HEK293T (cell line): Measurements from ENCODE around the gene CDC42BPG.

Source experiments
- ARNT ChIP-seq: fragments of 450-650 bp; IDR thresholded peaks from 2 replicates; pipeline ENCODE4 v1.6.1; 2017; ENCODE audit warnings: mild to moderate bottlenecking
- BHLHE40 ChIP-seq: fragments of 450-650 bp; IDR thresholded peaks from 2 replicates; pipeline ENCODE4 v1.6.1; 2016; ENCODE audit warnings: mild to moderate bottlenecking, moderate library complexity, borderline replicate concordance
- CTBP1 ChIP-seq: fragments of 450-650 bp; IDR thresholded peaks from 2 replicates; pipeline ENCODE4 v1.6.1; 2016; ENCODE audit warnings: borderline replicate concordance
- FOXA1 ChIP-seq: fragments of 450-650 bp; IDR thresholded peaks from 2 replicates; pipeline ENCODE4 v1.6.1; 2016; ENCODE audit warnings: mild to moderate bottlenecking
- FOXK2 ChIP-seq: fragments of 450-650 bp; IDR thresholded peaks from 2 replicates; pipeline ENCODE4 v1.6.1; 2016; ENCODE audit warnings: mild to moderate bottlenecking
- FOXM1 ChIP-seq: fragments of 450-650 bp; IDR thresholded peaks from 2 replicates; pipeline ENCODE4 v1.6.1; 2017; ENCODE audit warnings: mild to moderate bottlenecking, borderline replicate concordance
- HDGF ChIP-seq: fragments of 450-650 bp; IDR thresholded peaks from 2 replicates; pipeline ENCODE4 v1.6.1; 2017; ENCODE audit warnings: antibody characterized with exemption, borderline replicate concordance
- L3MBTL2 ChIP-seq: fragments of 450-650 bp; conservative IDR thresholded peaks from 2 replicates; pipeline ENCODE4 v1.6.1; 2016; ENCODE audit warnings: mild to moderate bottlenecking
- LEF1 ChIP-seq: fragments of 450-650 bp; IDR thresholded peaks from 2 replicates; pipeline ENCODE4 v1.6.1; 2017; ENCODE audit warnings: mild to moderate bottlenecking, borderline replicate concordance
- PKNOX1 ChIP-seq: fragments of 450-650 bp; IDR thresholded peaks from 2 replicates; pipeline ENCODE4 v1.6.1; 2016
- SP1 ChIP-seq: fragments of 450-650 bp; IDR thresholded peaks from 2 replicates; pipeline ENCODE4 v1.6.1; 2017
- SUZ12 ChIP-seq: fragments of 450-650 bp; IDR thresholded peaks from 2 replicates; pipeline ENCODE4 v1.6.1; 2016; ENCODE audit warnings: mild to moderate bottlenecking
- TARDBP ChIP-seq: fragments of 450-650 bp; IDR thresholded peaks from 2 replicates; pipeline ENCODE4 v1.6.1; 2016
- ZNF384 ChIP-seq: fragments of 450-650 bp; IDR thresholded peaks from 2 replicates; pipeline ENCODE4 v1.6.1; 2016

- TF ChIP-seq FOXM1 = no peak
- TF ChIP-seq BHLHE40 = no peak
- no peak for TF ChIP-seq SUZ12
- TF ChIP-seq LEF1 = no peak
- no peak for TF ChIP-seq SP1
- no peak for TF ChIP-seq ARNT
- TF ChIP-seq FOXA1 = no peak
- TF ChIP-seq CTBP1 = no peak
- no peak for TF ChIP-seq HDGF
- no peak for TF ChIP-seq L3MBTL2
- no peak for TF ChIP-seq ZNF384
- no peak for TF ChIP-seq TARDBP
- TF ChIP-seq FOXK2 = no peak
- no peak for TF ChIP-seq PKNOX1
Observed at GRCh38 chr11:64848826-64849597, 4.6 kb upstream of the CDC42BPG start.
